ENCODE data around the gene FNBP1L. TPM values are rescaled to one million over a fixed set of nuclear protein-coding genes. Genes with fewer than 3 reads are reported as not detected.

FNBP1L gene
- total RNA-seq, 1 experiment from 2014 or later, result 14.9 TPM

- DNase-seq (ENCODE audit: low spot score), result no peak
Observed at GRCh38 chr1:93489756-93490155, 41.8 kb downstream of the FNBP1L start.

- no peak for DNase-seq (ENCODE audit: low spot score)
Observed at GRCh38 chr1:93490357-93490756, 42.4 kb downstream of the FNBP1L start.

- DNase-seq (ENCODE audit: low spot score), result no peak
Observed at GRCh38 chr1:93495911-93496310, 48.0 kb downstream of the FNBP1L start.

- no peak for DNase-seq (ENCODE audit: low spot score)
Observed at GRCh38 chr1:93496520-93496919, 48.6 kb downstream of the FNBP1L start.

GRCh38 chr1:93499075-93499474, 51.2 kb downstream of the FNBP1L start:
- no peak for DNase-seq (ENCODE audit: low spot score)

GRCh38 chr1:93499533-93499932, 51.6 kb downstream of the FNBP1L start:
- DNase-seq (ENCODE audit: low spot score), result no peak

- DNase-seq (ENCODE audit: low spot score), result no peak
Observed at GRCh38 chr1:93500275-93500674, 52.4 kb downstream of the FNBP1L start.

- no peak for DNase-seq (ENCODE audit: low spot score)
Observed at GRCh38 chr1:93501399-93501798, 53.5 kb downstream of the FNBP1L start.

- DNase-seq (ENCODE audit: low spot score), result no peak
Observed at GRCh38 chr1:93501829-93502369, 54.0 kb downstream of the FNBP1L start.

- DNase-seq (ENCODE audit: low spot score), result no peak
Observed at GRCh38 chr1:93502571-93502970, 54.7 kb downstream of the FNBP1L start.

- DNase-seq (ENCODE audit: low spot score), result no peak
Observed at GRCh38 chr1:93503163-93503562, 55.2 kb downstream of the FNBP1L start.

- no peak for DNase-seq (ENCODE audit: low spot score)
Observed at GRCh38 chr1:93503816-93504215, 55.9 kb downstream of the FNBP1L start.

GRCh38 chr1:93504247-93505033, 56.5 kb downstream of the FNBP1L start:
- no peak for DNase-seq (ENCODE audit: low spot score)

- DNase-seq (ENCODE audit: low spot score), result no peak
Observed at GRCh38 chr1:93506126-93506525, 58.2 kb downstream of the FNBP1L start.

- DNase-seq (ENCODE audit: low spot score), result no peak
Observed at GRCh38 chr1:93516164-93516563, 68.2 kb downstream of the FNBP1L start.

- no peak for DNase-seq (ENCODE audit: low spot score)
Observed at GRCh38 chr1:93518516-93518915, 70.6 kb downstream of the FNBP1L start.

- no peak for DNase-seq (ENCODE audit: low spot score)
Observed at GRCh38 chr1:93519199-93519829, 71.4 kb downstream of the FNBP1L start.

- no peak for DNase-seq (ENCODE audit: low spot score)
Observed at GRCh38 chr1:93521618-93522017, 73.7 kb downstream of the FNBP1L start.

- DNase-seq (ENCODE audit: low spot score), result no peak
Observed at GRCh38 chr1:93522721-93523120, 74.8 kb downstream of the FNBP1L start.

GRCh38 chr1:93525431-93525830, 77.5 kb downstream of the FNBP1L start:
- DNase-seq (ENCODE audit: low spot score), result no peak

- no peak for DNase-seq (ENCODE audit: low spot score)
Observed at GRCh38 chr1:93526431-93526830, 78.5 kb downstream of the FNBP1L start.

GRCh38 chr1:93528412-93528811, 80.5 kb downstream of the FNBP1L start:
- no peak for DNase-seq (ENCODE audit: low spot score)

GRCh38 chr1:93531193-93531592, 83.3 kb downstream of the FNBP1L start:
- no peak for DNase-seq (ENCODE audit: low spot score)

Measured in H4 (cell line).